ENCODE data around the gene PTPRG. TPM values are rescaled to one million over a fixed set of nuclear protein-coding genes. Genes with fewer than 3 reads are reported as not detected.

The PTPRG gene
- total RNA-seq, 3 donors from 2014 or later = 28.9 to 54.7 (median 40.4) TPM

GRCh38 chr3:62203561-62203960 is 642.2 kb downstream of the PTPRG start:
- ATAC-seq = no peak
- no peak overlapping the region for H3K4me3 ChIP-seq
- intact Hi-C loops (cut with DNase I, micrococcal nuclease) = no loop called here
- no peak for TF ChIP-seq CTCF (IDR thresholded peaks at IDR 0.05)
- H3K9me3 ChIP-seq = no peaks in the 10 kb centered on the region
- no peaks in the 10 kb centered on the region for H3K4me1 ChIP-seq (ENCODE audit: low read depth)
- DNase-seq = no peak
- H3K36me3 ChIP-seq (ENCODE audit: low read depth) = no peaks in the 10 kb centered on the region

- Histone ChIP-seq H3K9me3 (no peaks in the 10 kb centered on the region), H3K4me3 (no peak overlapping the region), H3K36me3 (ENCODE audit: low read depth) (no peaks in the 10 kb centered on the region), H3K4me1 (ENCODE audit: low read depth) (peaks cover 9% of the 10 kb centered on the region)
- intact Hi-C loops (cut with DNase I, micrococcal nuclease) = no loop called here
- ATAC-seq = no peak
- DNase-seq = no peak
- TF ChIP-seq CTCF (IDR thresholded peaks at IDR 0.05) = no peak
Observed at GRCh38 chr3:62207197-62207596, 645.8 kb downstream of the PTPRG start.

DNA sequence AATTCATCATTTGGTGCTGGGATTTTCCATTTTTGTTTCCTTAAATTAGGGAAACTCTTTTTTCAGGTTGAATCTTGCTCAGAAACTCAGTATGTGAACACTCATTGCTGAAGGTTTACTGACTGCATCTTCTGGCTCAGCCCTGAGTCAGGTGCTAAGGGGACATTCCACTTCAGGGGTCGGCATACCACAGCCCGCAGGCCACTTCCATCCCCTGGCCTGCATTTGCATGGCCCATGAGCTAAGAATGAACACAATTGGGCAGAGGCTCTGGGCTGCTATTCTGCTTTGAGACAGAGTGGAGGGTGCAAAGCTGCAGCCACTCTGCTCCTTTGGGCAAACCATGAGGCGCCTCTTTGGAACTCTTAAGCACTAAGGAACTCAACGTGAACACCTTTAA is 647.0 kb downstream of the PTPRG start:
- TF ChIP-seq CTCF (IDR thresholded peaks at IDR 0.05) = no peak
- Histone ChIP-seq H3K4me1 (ENCODE audit: low read depth) (peaks cover 10% of the 10 kb centered on the region), H3K36me3 (ENCODE audit: low read depth) (no peaks in the 10 kb centered on the region), H3K4me3 (no peak overlapping the region), H3K9me3 (no peaks in the 10 kb centered on the region)
- intact Hi-C loops (cut with DNase I, micrococcal nuclease) = no loop called here
- DNase-seq (no peak), ATAC-seq (no peak)

GRCh38 chr3:62209101-62209500 is 647.7 kb downstream of the PTPRG start:
- Histone ChIP-seq H3K36me3 (ENCODE audit: low read depth) (no peaks in the 10 kb centered on the region), H3K9me3 (no peaks in the 10 kb centered on the region), H3K4me3 (no peak overlapping the region), H3K4me1 (ENCODE audit: low read depth) (peaks cover 10% of the 10 kb centered on the region)
- DNase-seq = no peak
- intact Hi-C loops (cut with DNase I, micrococcal nuclease) = no loop called here
- TF ChIP-seq CTCF (IDR thresholded peaks at IDR 0.05) = no peak
- ATAC-seq = no peak

- no peaks in the 10 kb centered on the region for H3K9me3 ChIP-seq
- DNase-seq (no peak), ATAC-seq (no peak)
- no peak overlapping the region for H3K4me3 ChIP-seq
- H3K4me1 ChIP-seq (ENCODE audit: low read depth) = peaks cover 10% of the 10 kb centered on the region
- no peaks in the 10 kb centered on the region for H3K36me3 ChIP-seq (ENCODE audit: low read depth)
- TF ChIP-seq CTCF (IDR thresholded peaks at IDR 0.05) = no peak
- intact Hi-C loops (cut with DNase I, micrococcal nuclease) = no loop called here
Observed at GRCh38 chr3:62210011-62210410, 648.6 kb downstream of the PTPRG start.

Measured in mucosa of descending colon (tissue), 3 donors.